Stimulated activated CD4-positive, alpha-beta T cell treated with anti-CD3 and anti-CD28 coated beads, Interleukin-4, amount 100 ng/mL, for 4 hours (primary cell): ENCODE measurements around the gene USHBP1.
"Not testable (repeated sequence)": the region's sequence is repeated elsewhere in the genome, so short reads cannot be mapped to it uniquely, and the experiment has no call there.

Experiments
- DNase-seq, 2 experiments: peaks; one replicate each; pipeline ENCODE4 v3.0.0-alpha.2; 2020

Gene USHBP1

DNA sequence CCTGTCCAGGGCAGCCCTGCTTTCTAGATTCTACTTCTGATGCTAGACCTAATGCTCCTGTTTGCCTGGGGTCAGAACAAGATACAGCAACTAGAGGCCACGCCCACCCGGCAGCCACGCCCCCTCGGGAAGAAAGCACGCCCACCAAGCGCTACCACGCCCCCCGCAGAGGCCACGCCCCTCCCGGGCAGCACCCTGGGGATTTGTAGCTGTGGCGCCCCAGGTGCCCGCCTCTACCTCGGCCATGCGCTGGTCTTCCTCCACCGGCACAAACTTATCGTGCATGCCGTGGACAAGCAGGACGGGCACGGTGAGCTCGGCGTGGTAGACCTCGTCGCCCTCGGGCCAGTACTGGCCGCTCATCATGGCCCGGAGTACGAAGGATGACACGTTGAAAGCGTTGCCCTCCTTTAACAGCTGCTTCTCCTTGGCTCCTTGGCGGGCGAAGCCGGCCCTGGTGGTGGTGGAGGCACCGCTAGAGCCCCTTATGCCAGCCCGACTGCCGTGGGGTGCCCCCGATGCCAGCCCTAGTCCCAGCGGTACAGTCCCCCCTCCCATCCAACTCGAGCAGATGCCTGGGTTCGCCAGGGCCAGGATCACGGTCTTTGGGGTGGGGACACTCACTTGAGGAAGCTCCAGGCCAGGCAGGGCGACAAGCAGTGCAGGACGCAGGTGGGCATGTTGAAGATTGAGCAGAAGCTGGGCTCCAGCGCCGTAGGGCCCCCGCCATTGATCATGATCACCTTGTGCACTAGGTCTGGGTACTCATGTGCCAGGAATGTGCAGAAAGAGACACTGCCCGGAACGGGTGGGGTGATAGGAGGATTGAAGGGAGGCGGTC, 29.7 kb upstream of the USHBP1 start:
- DNase-seq = peak; percentile 21 to 44

DNA sequence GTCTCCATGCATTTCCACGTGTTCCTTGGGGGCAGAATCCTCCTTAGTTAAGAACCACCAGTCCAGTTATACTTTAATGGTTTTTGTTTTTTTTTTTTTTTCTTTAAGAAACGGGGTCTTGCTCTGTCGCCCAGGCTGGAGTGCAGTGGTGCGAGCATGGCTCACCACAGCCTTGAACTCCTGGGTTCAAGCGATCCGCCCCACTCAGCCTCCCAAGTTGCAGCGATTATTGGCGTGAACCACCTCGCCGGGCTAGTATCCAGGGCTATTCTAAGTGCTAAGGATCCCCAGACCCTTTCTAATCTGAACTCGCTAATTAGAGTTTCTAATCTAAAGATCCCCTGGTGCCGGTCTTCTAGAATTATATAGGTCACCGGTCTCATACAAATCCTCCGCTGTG, 29.1 kb upstream of the USHBP1 start:
- DNase-seq = no peak

GRCh38 chr19:17292301-17293074, 27.9 kb upstream of the USHBP1 start:
- peak; percentile 75 to 82 for DNase-seq

GRCh38 chr19:17289489-17289888, 24.9 kb upstream of the USHBP1 start:
- DNase-seq = peak in 1 of 2 experiments; percentile 44

GRCh38 chr19:17286752-17287151, 22.2 kb upstream of the USHBP1 start:
- no peak for DNase-seq

GRCh38 chr19:17286263-17286662, 21.7 kb upstream of the USHBP1 start:
- DNase-seq = no peak

- no peak for DNase-seq
Measured at GRCh38 chr19:17285415-17286135, 21.0 kb upstream of the USHBP1 start.

GRCh38 chr19:17283504-17283996, 19.0 kb upstream of the USHBP1 start:
- no peak for DNase-seq

DNA sequence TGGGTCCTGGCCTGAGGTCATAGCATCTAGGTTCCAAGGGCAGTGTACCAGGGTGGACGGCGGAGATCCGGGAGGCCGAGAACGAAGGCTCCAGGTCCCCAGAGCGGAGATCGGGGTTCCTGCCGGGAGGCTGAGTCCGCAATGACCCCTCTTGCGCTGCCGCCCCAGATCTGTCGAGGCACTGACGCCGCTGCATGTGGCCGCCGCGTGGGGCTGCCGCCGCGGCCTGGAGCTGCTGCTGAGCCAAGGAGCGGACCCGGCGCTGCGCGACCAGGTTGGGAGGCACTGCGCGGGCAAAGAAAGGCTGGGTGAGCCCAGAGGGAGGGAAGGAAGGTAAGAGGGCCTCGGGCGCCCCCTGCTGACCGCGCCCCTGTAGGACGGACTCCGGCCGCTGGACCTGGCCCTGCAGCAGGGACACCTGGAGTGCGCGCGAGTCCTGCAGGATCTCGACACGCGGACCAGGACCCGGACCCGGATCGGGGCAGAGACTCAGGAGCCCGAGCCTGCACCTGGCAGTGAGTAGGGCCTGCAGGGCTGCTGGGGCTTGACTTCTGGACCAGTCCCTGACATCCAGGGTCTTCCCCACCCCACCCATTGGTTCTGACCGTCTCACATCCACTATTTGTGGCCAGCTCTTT, 18.1 kb upstream of the USHBP1 start:
- DNase-seq = peak; percentile 69 to 79

- DNase-seq = peak in 1 of 2 experiments; percentile 48
Measured at GRCh38 chr19:17281391-17282304, 17.1 kb upstream of the USHBP1 start, which contains the start of gene ANKLE1. ANKLE1 (plus strand) TSS chr19:17281901; CDS start chr19:17281921, 20 bp downstream.

- DNase-seq = no peak
Measured at GRCh38 chr19:17279436-17279835, 14.9 kb upstream of the USHBP1 start.

DNA sequence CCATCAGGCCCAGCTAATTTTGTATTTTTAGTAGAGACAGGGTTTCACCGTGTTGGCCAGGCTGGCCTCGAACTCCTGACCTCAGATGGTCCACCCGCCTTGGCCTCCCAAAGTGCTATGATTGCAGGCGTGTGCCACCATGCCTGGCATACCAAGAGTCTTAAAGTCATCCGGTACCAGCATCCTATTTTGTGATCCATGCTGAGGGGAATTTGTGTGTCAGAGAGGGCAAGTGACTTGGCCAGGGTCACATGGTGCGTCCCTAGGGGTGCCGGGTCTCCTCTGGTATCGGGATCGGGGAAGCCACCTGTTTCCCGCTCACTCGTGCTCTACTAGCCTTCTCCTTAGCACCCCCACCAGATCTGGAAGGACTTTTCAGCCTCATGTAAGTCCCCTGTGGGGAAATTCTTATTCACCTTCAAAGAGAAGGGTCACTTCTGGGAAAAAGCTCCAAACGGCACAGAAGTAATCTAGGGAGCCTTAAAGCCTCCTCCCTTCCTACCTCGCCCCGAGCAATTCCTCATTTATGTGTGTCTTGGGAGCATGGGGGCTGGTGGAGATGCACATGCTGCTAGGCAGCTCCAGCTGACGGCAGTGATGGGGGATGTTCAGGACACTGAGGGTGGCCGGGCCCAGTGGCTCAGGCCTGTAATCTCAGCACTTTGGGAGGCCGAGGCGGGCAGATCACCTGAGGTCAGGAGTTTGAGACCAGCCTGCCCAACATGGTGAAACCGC, 11.1 kb upstream of the USHBP1 start:
- DNase-seq = no peak

GRCh38 chr19:17274892-17275291, 10.3 kb upstream of the USHBP1 start:
- DNase-seq = not testable (repeated sequence)

GRCh38 chr19:17268754-17269153, 4.2 kb upstream of the USHBP1 start:
- no peak for DNase-seq

GRCh38 chr19:17266975-17267788, 2.6 kb upstream of the USHBP1 start, which contains the start of gene BABAM1:
BABAM1 (plus strand) TSS chr19:17267443; CDS start chr19:17268807, 1,364 bp downstream.
- peak; percentile 83 to 95 for DNase-seq

DNA sequence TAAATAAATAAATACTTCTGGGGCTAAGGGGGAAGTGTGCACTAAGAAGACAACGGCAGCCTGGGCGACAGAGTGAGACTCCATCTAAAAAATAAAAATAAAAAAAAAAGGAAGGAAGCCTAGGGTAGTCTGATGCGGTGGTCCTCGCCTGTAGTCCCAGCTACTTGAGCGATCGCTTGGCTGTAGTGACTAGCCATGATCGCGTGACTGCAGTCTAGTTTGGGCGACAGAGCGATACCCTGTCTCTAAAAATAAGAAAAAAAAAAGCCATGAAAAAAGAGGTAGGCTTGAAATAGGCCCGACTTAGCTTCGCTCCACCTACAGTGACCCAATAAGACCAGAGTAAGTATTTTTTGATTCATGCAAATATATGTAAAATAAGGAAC, 2.0 kb upstream of the USHBP1 start:
- DNase-seq = no peak

DNA sequence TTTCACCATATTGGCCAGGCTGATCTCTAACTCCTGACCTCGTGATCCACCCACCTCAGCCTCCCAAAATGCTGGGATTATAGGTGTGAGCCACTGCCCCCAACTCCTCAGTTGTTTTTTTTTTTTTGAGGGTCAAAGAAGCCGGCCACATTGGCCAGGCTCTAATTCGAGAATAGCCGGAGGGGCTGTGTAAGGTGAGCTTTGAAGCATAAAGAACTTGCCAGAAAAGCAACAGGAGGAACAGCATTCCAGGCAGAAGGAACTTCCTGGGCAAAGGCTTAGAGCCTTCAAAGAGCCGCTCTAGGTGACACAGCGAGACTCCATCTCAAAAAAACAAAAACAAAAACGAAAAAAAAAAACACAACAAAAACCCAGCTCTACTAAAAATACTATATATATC, 1.5 kb upstream of the USHBP1 start:
- no peak for DNase-seq

DNA sequence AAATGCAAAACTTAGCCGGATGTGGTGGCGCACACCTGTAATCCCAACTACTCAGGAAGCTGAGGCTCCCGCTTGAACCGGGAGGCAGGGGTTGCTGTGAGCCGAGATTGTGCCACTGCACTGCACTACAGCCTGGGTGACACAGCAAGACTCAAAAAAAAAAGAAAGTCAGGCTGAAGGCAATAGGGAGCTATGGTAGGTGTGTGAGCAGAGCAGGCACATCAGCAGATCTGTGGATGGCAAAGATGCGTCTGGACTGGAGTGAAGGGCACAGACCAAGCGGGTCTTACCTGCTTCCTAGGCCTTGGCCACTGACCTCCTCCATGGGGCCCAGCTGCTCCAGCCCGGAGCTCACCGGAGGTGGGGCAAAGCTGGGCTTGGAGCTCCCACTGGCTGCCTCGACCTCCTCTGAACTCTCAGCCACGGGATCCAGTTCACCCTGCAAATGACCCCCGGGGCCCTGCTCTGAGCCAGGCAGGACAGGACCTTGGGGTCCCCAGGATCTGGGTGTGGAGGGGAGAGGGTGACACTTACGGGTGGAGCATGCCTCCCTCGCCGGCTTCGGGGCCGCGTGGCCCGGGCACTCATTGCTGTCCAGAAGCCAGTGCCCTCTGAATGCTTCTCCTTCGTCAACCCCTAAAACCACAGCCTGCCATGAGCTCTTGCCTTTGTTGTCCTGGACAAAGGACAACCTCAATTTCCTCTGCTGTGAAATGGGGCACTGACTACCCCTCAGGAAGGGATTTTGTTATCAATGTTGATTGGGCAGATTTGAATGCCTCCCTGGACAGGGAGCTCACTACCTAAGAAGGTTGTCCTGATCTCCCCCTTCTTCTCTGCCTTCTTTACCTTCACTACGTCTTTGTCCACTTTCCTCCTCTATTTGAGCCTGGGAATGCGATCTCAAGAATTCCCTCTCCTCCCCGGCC, 569 bp downstream of the USHBP1 start:
- no peak for DNase-seq

- no peak for DNase-seq
Measured at GRCh38 chr19:17262557-17262956, 2.0 kb downstream of the USHBP1 start.
